Esophagus muscularis mucosa (tissue), 4 donors: ENCODE measurements around the gene ANTXRL. TPM values are rescaled to one million over a fixed set of nuclear protein-coding genes. Genes with fewer than 3 reads are reported as not detected.

ENCODE experiments used
- DNase-seq: peaks from one replicate; pipeline ENCODE4 v3.0.0-alpha.2; 2017; ENCODE audit errors: extremely low spot score
- H3K27ac ChIP-seq, 4 donors: fragments of 200-600 bp; sonication (generic); replicated peaks in 1 of 4; 1 replicate in 3 of 4; 2 replicates in 1 of 4; pipeline ENCODE4 v1.5.1; 2016 to 2019; ENCODE audit warnings: mild to moderate bottlenecking in 1 of 4
- H3K27me3 ChIP-seq, 4 donors: fragments of 200-600 bp; sonication (generic); one replicate each; pipeline versions ENCODE4 v1.5.1 to v1.6.0; 2016 to 2019
- H3K36me3 ChIP-seq, 4 donors: fragments of 200-600 bp; sonication (generic); one replicate each; pipeline ENCODE4 v1.5.1; 2016 to 2019
- H3K4me1 ChIP-seq, 4 donors: fragments of 200-600 bp; sonication (generic); one replicate each; pipeline ENCODE4 v1.5.1; 2016 to 2019
- H3K4me3 ChIP-seq, 4 donors: fragments of 200-600 bp; sonication (generic); 1 replicate in 2 of 4; 2 replicates in 2 of 4; pipeline ENCODE4 v1.5.1; 2016 to 2019; ENCODE audit warnings: mild to moderate bottlenecking in 4 of 4, moderate library complexity in 1 of 4
- H3K9me3 ChIP-seq, 4 donors: fragments of 200-600 bp; sonication (generic); 1 replicate in 3 of 4; 2 replicates in 1 of 4; pipeline ENCODE4 v1.5.1; 2016 to 2019
- CTCF ChIP-seq, 3 experiments: fragments of 200-600 bp in 2 of 3; fragments of 450-650 bp in 1 of 3; sonication (generic) in 2 of 3; IDR thresholded peaks; one replicate each; pipeline ENCODE4 v1.5.1; 2017 to 2019; ENCODE audit warnings: antibody characterized with exemption in 3 of 3, mild to moderate bottlenecking in 2 of 3, moderate library complexity in 1 of 3
- EP300 ChIP-seq: sonication (generic); formaldehyde crosslinking; IDR thresholded peaks from one replicate; pipeline ENCODE4 v1.6.1; 2017; ENCODE audit warnings: antibody characterized with exemption
- POLR2A ChIP-seq: fragments of 450-650 bp; IDR thresholded peaks from one replicate; pipeline ENCODE4 v1.6.1; 2017; ENCODE audit warnings: antibody characterized with exemption, moderate library complexity, mild to moderate bottlenecking, low read depth
- POLR2AphosphoS5 ChIP-seq, 2 donors: sonication (generic); formaldehyde crosslinking; IDR thresholded peaks; one replicate each; pipeline ENCODE4 v1.6.1; 2017; ENCODE audit warnings: antibody characterized with exemption in 2 of 2
- WGBS: methylation state at CpG from one replicate; pipeline ENCODE4 v1.1.5; 2018; 5-methylcytosine and 5-hydroxymethylcytosine counted together
- intact Hi-C: fragments of 100-400 bp; cut with DNase I; formaldehyde crosslinking; loops from one replicate; pipeline ENCODE4 v1.15.1; 2023
- total RNA-seq, 4 donors: library from RNA; depleted of rRNA; stranded (reverse); fragments of >200 nt; gene quantifications; one replicate each; pipeline versions ENCODE4 v1.1.0 to v1.2.1, GENCODE V29; 2016

The ANTXRL gene
- total RNA-seq, 4 donors from 2014 or later = not detected

- Histone ChIP-seq H3K27ac (no peak overlapping the region), H3K36me3 (no peaks in the 10 kb centered on the region), H3K9me3 (no peaks in the 10 kb centered on the region), H3K27me3 (no peaks in the 10 kb centered on the region), H3K4me1 (peaks cover 0 to 5% (median 0%) of the 10 kb centered on the region in 4 donors), H3K4me3 (no peak overlapping the region)
- DNase-seq = peak; percentile 77
- intact Hi-C loops = no loop called here
- WGBS = 87% methylated on average over 7 of the region's 9 CpGs
- TF ChIP-seq EP300 = no peak
- TF ChIP-seq POLR2A = no peak
- TF ChIP-seq CTCF (IDR thresholded peaks at IDR 0.05) = no peak
- TF ChIP-seq POLR2AphosphoS5 (IDR thresholded peaks at IDR 0.05) = no peak
These were observed 35.6 kb upstream of the ANTXRL start for GRCh38 chr10:46250898-46251856.

GRCh38 chr10:46251857-46252847 is 34.6 kb upstream of the ANTXRL start:
- Histone ChIP-seq H3K4me1 (peaks cover 0 to 5% (median 0%) of the 10 kb centered on the region in 4 donors), H3K4me3 (no peak overlapping the region), H3K9me3 (no peaks in the 10 kb centered on the region), H3K27ac (no peak overlapping the region), H3K27me3 (no peaks in the 10 kb centered on the region), H3K36me3 (no peaks in the 10 kb centered on the region)
- intact Hi-C loops = no loop called here
- peak; percentile 89 for DNase-seq
- 89% methylated on average over 12 of the region's 16 CpGs for WGBS
- TF ChIP-seq EP300 = no peak
- TF ChIP-seq POLR2A = no peak
- TF ChIP-seq CTCF (IDR thresholded peaks at IDR 0.05) = no peak
- TF ChIP-seq POLR2AphosphoS5 (IDR thresholded peaks at IDR 0.05) = no peak

- Histone ChIP-seq H3K9me3 (no peaks in the 10 kb centered on the region), H3K36me3 (no peaks in the 10 kb centered on the region), H3K27me3 (no peaks in the 10 kb centered on the region), H3K27ac (no peak overlapping the region), H3K4me3 (no peak overlapping the region), H3K4me1 (peaks cover 0 to 5% (median 0%) of the 10 kb centered on the region in 4 donors)
- intact Hi-C loops = no loop called here
- TF ChIP-seq EP300 (no peak), POLR2A (no peak), POLR2AphosphoS5 (IDR thresholded peaks at IDR 0.05) (no peak), CTCF (IDR thresholded peaks at IDR 0.05) (no peak)
- DNase-seq = peak; percentile 87
- 88% methylated on average over 15 of the region's 19 CpGs for WGBS
These were observed 33.5 kb upstream of the ANTXRL start for GRCh38 chr10:46253076-46254006.

GRCh38 chr10:46254007-46254383 is 32.8 kb upstream of the ANTXRL start:
- no peak overlapping the region for H3K27ac ChIP-seq
- DNase-seq = no peak
- intact Hi-C loops = no loop called here
- H3K27me3 ChIP-seq = no peaks in the 10 kb centered on the region
- TF ChIP-seq POLR2AphosphoS5 (IDR thresholded peaks at IDR 0.05) (no peak), EP300 (no peak), CTCF (IDR thresholded peaks at IDR 0.05) (no peak), POLR2A (no peak)
- no peak overlapping the region for H3K4me3 ChIP-seq
- H3K4me1 ChIP-seq = peaks cover 0 to 5% (median 0%) of the 10 kb centered on the region in 4 donors
- H3K9me3 ChIP-seq = no peaks in the 10 kb centered on the region
- 94% methylated on average over 6 of the region's 6 CpGs for WGBS
- no peaks in the 10 kb centered on the region for H3K36me3 ChIP-seq
